ENCODE data around the gene NHLRC2. TPM values are rescaled to one million over a fixed set of nuclear protein-coding genes. Genes with fewer than 3 reads are reported as not detected.

NHLRC2 gene
- total and polyA plus RNA-seq, 2 experiments from 2014 or later: 15.5 to 28.1 TPM

DNA sequence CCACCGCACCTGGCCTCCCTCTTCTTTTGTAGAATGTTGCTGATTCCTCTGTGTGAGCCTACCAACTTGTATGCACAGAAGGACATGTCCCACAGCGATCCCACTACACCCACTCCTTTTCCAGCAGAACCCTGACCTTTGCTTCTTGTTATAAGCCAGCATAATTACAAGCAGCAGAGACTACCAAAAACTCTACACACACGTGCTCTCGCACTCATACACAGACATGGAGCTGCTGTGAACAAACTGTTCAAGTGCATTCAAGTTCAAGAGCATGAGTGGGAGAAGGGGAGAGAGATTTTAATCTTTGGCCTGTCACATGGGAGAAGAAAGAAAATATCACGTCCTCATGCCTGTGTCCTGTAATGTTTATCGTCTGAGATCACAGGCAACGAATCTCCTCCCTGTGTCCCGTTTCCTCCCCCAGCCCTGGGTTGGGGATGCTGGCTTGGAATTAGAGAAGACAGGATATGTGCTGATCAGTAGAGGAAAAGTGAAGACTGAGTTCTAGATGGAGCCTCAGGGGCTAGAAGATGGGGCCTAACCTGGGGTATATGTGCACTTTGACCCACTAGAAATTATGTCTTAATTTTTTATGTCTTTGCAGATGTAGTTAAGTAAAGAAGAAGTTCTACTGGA lies 79.6 kb downstream of the NHLRC2 start:
- peaks cover 4% of the 10 kb centered on the region for H3K27me3 Mint-ChIP-seq (ENCODE audit: insufficient read depth, low read depth, poor library complexity)
- Histone ChIP-seq H3K9me2 (ENCODE audit: insufficient read depth) (peaks cover 11% of the 10 kb centered on the region; the same call in 1 of the 2 replicates), H2AFZ (no peak overlapping the region), H3K27ac (ENCODE audit: low read depth) (no peak overlapping the region), H3K79me2 (replicated peaks; ENCODE audit: insufficient read depth) (no peaks in the 10 kb centered on the region), H3K36me3 (ENCODE audit: insufficient read depth) (no peaks in the 10 kb centered on the region), H3K4me1 (ENCODE audit: insufficient read depth) (no peaks in the 10 kb centered on the region), H3K4me3 (no peak overlapping the region), H4K20me1 (replicated peaks; ENCODE audit: insufficient read depth) (no peaks in the 10 kb centered on the region), H3F3A (replicated peaks; ENCODE audit: low read depth) (no peaks in the 10 kb centered on the region), H3K4me2 (no peak overlapping the region), H3K27me3 (ENCODE audit: insufficient read depth) (no peaks in the 10 kb centered on the region)
- peaks cover 3% of the 10 kb centered on the region for H3K4me1 Mint-ChIP-seq
- TF ChIP-seq CREB1 (CRISPR knock-in tag; IDR thresholded peaks at IDR 0.05; ENCODE audit: low read depth): no peak
- TF ChIP-seq, protein P1, sequence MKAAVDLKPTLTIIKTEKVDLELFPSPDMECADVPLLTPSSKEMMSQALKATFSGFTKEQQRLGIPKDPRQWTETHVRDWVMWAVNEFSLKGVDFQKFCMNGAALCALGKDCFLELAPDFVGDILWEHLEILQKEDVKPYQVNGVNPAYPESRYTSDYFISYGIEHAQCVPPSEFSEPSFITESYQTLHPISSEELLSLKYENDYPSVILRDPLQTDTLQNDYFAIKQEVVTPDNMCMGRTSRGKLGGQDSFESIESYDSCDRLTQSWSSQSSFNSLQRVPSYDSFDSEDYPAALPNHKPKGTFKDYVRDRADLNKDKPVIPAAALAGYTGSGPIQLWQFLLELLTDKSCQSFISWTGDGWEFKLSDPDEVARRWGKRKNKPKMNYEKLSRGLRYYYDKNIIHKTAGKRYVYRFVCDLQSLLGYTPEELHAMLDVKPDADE (IDR thresholded peaks at IDR 0.05): no peak
- TF ChIP-seq EZH2 (IDR thresholded peaks at IDR 0.05; ENCODE audit: low read depth, unreplicated experiment): no peak
- TF ChIP-seq ZNF331 (CRISPR knock-in tag; IDR thresholded peaks at IDR 0.05; ENCODE audit: low read depth): no peak
- TF ChIP-seq, protein P2, sequence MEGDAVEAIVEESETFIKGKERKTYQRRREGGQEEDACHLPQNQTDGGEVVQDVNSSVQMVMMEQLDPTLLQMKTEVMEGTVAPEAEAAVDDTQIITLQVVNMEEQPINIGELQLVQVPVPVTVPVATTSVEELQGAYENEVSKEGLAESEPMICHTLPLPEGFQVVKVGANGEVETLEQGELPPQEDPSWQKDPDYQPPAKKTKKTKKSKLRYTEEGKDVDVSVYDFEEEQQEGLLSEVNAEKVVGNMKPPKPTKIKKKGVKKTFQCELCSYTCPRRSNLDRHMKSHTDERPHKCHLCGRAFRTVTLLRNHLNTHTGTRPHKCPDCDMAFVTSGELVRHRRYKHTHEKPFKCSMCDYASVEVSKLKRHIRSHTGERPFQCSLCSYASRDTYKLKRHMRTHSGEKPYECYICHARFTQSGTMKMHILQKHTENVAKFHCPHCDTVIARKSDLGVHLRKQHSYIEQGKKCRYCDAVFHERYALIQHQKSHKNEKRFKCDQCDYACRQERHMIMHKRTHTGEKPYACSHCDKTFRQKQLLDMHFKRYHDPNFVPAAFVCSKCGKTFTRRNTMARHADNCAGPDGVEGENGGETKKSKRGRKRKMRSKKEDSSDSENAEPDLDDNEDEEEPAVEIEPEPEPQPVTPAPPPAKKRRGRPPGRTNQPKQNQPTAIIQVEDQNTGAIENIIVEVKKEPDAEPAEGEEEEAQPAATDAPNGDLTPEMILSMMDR (conservative IDR thresholded peaks at IDR 0.05; ENCODE audit: low read depth in 2 of 2): no peak
- TF ChIP-seq POLR2AphosphoS5 (IDR thresholded peaks at IDR 0.05; ENCODE audit: low read depth): no peak
- no peak for TF ChIP-seq ZNF114 (CRISPR knock-in tag; IDR thresholded peaks at IDR 0.05)
- no peak for TF ChIP-seq NANOG (IDR thresholded peaks at IDR 0.05; ENCODE audit: borderline replicate concordance)
- TF ChIP-seq, protein P3, sequence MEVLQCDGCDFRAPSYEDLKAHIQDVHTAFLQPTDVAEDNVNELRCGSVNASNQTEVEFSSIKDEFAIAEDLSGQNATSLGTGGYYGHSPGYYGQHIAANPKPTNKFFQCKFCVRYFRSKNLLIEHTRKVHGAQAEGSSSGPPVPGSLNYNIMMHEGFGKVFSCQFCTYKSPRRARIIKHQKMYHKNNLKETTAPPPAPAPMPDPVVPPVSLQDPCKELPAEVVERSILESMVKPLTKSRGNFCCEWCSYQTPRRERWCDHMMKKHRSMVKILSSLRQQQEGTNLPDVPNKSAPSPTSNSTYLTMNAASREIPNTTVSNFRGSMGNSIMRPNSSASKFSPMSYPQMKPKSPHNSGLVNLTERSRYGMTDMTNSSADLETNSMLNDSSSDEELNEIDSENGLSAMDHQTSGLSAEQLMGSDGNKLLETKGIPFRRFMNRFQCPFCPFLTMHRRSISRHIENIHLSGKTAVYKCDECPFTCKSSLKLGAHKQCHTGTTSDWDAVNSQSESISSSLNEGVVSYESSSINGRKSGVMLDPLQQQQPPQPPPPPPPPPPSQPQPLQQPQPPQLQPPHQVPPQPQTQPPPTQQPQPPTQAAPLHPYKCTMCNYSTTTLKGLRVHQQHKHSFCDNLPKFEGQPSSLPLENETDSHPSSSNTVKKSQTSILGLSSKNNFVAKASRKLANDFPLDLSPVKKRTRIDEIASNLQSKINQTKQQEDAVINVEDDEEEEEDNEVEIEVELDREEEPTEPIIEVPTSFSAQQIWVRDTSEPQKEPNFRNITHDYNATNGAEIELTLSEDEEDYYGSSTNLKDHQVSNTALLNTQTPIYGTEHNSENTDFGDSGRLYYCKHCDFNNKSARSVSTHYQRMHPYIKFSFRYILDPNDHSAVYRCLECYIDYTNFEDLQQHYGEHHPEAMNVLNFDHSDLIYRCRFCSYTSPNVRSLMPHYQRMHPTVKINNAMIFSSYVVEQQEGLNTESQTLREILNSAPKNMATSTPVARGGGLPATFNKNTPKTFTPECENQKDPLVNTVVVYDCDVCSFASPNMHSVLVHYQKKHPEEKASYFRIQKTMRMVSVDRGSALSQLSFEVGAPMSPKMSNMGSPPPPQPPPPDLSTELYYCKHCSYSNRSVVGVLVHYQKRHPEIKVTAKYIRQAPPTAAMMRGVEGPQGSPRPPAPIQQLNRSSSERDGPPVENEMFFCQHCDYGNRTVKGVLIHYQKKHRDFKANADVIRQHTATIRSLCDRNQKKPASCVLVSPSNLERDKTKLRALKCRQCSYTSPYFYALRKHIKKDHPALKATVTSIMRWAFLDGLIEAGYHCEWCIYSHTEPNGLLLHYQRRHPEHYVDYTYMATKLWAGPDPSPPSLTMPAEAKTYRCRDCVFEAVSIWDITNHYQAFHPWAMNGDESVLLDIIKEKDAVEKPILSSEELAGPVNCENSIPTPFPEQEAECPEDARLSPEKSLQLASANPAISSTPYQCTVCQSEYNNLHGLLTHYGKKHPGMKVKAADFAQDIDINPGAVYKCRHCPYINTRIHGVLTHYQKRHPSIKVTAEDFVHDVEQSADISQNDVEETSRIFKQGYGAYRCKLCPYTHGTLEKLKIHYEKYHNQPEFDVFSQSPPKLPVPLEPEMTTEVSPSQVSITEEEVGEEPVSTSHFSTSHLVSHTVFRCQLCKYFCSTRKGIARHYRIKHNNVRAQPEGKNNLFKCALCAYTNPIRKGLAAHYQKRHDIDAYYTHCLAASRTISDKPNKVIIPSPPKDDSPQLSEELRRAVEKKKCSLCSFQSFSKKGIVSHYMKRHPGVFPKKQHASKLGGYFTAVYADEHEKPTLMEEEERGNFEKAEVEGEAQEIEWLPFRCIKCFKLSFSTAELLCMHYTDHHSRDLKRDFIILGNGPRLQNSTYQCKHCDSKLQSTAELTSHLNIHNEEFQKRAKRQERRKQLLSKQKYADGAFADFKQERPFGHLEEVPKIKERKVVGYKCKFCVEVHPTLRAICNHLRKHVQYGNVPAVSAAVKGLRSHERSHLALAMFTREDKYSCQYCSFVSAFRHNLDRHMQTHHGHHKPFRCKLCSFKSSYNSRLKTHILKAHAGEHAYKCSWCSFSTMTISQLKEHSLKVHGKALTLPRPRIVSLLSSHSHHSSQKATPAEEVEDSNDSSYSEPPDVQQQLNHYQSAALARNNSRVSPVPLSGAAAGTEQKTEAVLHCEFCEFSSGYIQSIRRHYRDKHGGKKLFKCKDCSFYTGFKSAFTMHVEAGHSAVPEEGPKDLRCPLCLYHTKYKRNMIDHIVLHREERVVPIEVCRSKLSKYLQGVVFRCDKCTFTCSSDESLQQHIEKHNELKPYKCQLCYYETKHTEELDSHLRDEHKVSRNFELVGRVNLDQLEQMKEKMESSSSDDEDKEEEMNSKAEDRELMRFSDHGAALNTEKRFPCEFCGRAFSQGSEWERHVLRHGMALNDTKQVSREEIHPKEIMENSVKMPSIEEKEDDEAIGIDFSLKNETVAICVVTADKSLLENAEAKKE (CRISPR knock-in tag; IDR thresholded peaks at IDR 0.05): no peak
- TF ChIP-seq JUNB (IDR thresholded peaks at IDR 0.05; ENCODE audit: unreplicated experiment): no peak
- no peak for TF ChIP-seq STAT1 (IDR thresholded peaks at IDR 0.05; ENCODE audit: unreplicated experiment)
- no peak for TF ChIP-seq EZH2phosphoT487 (IDR thresholded peaks at IDR 0.05; ENCODE audit: unreplicated experiment)
- TF ChIP-seq, protein P4, sequence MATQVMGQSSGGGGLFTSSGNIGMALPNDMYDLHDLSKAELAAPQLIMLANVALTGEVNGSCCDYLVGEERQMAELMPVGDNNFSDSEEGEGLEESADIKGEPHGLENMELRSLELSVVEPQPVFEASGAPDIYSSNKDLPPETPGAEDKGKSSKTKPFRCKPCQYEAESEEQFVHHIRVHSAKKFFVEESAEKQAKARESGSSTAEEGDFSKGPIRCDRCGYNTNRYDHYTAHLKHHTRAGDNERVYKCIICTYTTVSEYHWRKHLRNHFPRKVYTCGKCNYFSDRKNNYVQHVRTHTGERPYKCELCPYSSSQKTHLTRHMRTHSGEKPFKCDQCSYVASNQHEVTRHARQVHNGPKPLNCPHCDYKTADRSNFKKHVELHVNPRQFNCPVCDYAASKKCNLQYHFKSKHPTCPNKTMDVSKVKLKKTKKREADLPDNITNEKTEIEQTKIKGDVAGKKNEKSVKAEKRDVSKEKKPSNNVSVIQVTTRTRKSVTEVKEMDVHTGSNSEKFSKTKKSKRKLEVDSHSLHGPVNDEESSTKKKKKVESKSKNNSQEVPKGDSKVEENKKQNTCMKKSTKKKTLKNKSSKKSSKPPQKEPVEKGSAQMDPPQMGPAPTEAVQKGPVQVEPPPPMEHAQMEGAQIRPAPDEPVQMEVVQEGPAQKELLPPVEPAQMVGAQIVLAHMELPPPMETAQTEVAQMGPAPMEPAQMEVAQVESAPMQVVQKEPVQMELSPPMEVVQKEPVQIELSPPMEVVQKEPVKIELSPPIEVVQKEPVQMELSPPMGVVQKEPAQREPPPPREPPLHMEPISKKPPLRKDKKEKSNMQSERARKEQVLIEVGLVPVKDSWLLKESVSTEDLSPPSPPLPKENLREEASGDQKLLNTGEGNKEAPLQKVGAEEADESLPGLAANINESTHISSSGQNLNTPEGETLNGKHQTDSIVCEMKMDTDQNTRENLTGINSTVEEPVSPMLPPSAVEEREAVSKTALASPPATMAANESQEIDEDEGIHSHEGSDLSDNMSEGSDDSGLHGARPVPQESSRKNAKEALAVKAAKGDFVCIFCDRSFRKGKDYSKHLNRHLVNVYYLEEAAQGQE (IDR thresholded peaks at IDR 0.05; ENCODE audit: unreplicated experiment): no peak
- no peak overlapping the region for H3K27ac Mint-ChIP-seq
- H3K9me3 Mint-ChIP-seq: no peaks in the 10 kb centered on the region; the same call in 2 of the 3 replicates
- no peak for DNase-seq (ENCODE audit: low spot score)
- H3K36me3 Mint-ChIP-seq (ENCODE audit: low read depth): no peaks in the 10 kb centered on the region
- no peak for ATAC-seq
- no peak overlapping the region for H3K4me3 Mint-ChIP-seq

Measured in GM23338 (cell line).